K562 treated with DMSO at 1 percent for 4 hours (cell line): ENCODE results near the gene KDM4E. TPM values are rescaled to one million over a fixed set of nuclear protein-coding genes. Genes with fewer than 3 reads are reported as not detected.

ENCODE experiments used
- total RNA-seq: library from RNA; unstranded; fragments of 300-600 nt; gene quantifications from 2 replicates; pipeline ENCODE4 v1.2.3, GENCODE V29; 2022; ENCODE audit not compliant: insufficient read depth

Gene KDM4E
- not detected in 2 replicates for total RNA-seq

GRCh38 chr11:95024958-95025357 is at the start of gene KDM4E:
Gene KDM4E, plus strand, starts transcription at chr11:95025258. Its CDS starts 300 bp downstream, at chr11:95025558.

GRCh38 chr11:95049122-95049521 is 24.1 kb downstream of the KDM4E start, which contains the start of gene KDM4F:
Gene KDM4F, plus strand, starts transcription at chr11:95049422.

DNA sequence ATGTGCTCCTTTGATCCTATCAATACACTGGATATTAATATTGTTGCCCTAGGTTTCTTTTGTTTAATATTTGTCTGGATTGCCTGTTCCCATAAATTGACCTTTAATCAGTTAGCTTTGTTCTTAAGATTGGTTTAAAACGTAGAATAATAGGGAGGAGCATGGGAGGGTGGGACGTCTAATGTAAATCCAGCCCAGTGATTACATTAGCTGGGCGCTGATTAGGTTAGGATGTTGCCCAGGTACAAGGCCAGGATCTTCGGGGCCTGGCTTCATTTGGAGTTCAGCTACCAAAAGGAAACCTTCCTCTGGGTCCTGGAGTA is 41.6 kb downstream of the KDM4E start, which contains the start of gene SRSF8:
SRSF8 (plus strand) TSS at position 204 of the 323 bp plus-strand sequence. CDS start 308 bp downstream, outside the sequence.

Other genes starting within 250 kb of the KDM4E start
- gene CWC15, start 51.7 kb upstream of the KDM4E start, total RNA-seq, result 30.4 and 34.5 TPM in 2 replicates
- gene KDM4D, start 51.5 kb upstream of the KDM4E start, total RNA-seq, result 1.3 and 2.2 TPM in 2 replicates
- not detected in 2 replicates for gene KDM4F, start 24.2 kb downstream of the KDM4E start, total RNA-seq
- 22.8 and 31.3 TPM in 2 replicates for gene SRSF8, start 41.7 kb downstream of the KDM4E start, total RNA-seq
- gene ENDOD1, start 64.6 kb downstream of the KDM4E start, total RNA-seq, result 1.9 and 3.4 TPM in 2 replicates
- 4.3 and 4.4 TPM in 2 replicates for gene SESN3, start 205.9 kb downstream of the KDM4E start, total RNA-seq